ENCODE measurements around the gene FANK1.
A peak's percentile ranks its signal among the peaks of the same experiment; 100 is the strongest.
"Not testable (repeated sequence)": the region's sequence is repeated elsewhere in the genome, so short reads cannot be mapped to it uniquely, and the experiment has no call there.

The FANK1 gene

DNA sequence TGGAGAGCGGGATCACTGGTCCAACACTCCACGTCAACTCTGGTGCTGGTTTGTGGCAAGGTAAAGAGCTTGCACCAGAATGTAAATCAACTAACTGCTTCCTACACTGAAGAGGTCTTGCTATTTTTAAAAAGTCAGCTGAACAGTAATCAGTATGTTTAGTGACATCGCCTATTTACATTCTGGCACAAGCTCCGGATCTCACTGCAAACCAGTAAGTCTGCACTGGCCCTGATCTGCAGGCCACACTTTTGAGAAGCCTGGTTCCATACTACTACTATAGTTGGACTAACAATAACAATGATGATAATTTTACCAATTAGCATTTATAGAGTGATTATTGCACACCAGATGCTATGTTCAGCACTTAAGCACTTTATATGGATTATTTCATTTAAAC is 6.9 kb upstream of the FANK1 start:
- not testable (repeated sequence) for DNase-seq

DNA sequence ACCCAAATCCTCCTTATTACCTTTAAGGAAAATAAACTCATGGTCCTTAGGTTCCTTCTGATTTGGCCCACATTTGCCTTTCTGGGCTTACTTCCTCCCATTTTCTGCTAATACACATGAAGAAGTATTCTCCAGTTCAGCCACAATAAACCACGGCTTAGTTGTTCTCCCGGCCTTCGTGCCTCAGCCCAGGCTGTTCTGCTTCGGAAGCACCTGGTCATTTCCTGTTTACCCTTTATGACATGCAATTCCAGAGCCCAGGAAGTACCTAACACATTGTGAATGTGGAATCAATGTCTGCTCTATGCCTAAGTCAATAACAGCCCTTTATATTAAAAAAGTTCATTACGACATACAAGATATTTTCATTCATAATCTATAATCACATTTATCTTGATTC is 4.0 kb upstream of the FANK1 start:
- DNase-seq, result not testable (repeated sequence)

DNA sequence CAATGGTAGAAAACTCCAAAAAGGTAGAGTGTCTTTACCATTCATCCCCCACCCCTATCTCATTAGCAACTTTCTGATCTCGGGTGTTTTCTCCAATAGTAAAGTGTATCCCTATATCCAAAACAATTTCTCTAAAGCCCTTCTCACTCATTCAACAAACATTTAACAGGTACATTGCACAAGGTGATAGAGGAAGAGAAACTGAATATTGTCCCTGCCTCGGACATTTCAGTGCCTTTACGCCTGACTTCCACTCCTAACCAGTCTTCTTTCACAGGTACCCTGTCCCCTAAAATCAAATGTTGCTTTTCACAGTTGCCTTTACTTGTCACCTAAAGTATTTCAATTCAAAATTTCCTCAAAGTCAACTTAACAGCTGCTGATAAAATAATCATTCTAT is 2.2 kb upstream of the FANK1 start:
- DNase-seq, result not testable (repeated sequence)

DNA sequence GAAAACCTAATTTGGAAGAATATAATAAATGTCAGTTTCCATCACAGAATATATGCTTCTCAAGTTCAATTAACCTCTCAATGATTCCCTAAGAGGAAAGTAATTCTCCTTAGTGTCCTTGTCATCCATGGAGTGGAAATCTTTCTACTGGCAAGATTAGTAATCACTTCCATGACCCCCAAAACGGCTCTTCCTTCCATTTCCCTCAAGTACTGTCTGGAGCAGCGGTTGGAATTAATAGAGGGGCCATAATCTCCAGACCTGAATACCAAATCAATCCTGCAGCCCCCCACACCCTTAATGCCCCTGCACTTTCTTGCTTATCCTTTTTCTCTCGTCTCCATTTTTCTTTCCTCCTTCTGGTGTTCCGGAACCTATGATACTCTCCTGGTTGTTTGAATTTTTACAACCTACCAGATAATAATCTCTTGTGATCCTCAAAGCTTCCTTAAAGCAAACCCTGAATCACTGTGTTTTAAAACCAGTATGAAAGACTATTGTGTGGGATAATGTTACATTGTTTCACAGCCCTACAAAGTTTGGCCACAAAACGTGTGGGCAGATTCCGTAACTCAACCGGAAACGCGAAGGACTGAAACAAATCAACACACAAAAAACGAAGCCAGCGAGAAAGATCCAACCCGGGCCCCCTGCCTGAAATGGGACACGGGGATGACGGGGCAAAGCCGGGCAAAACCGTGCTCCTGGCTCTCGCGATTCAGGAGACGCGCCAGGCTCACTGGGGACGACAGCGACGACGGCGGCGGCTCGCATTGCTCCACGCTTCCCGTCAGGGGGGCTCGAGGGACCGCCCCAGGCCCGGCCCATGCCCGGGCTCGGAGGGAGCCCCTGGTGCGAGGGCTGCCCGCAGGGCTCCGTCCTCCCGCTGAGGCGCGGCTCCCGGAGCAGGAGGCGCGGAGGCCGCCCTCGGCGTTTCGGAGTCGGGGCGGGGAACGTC is 955 bp upstream of the FANK1 start:
- DNase-seq, result peak; percentile 30

DNA sequence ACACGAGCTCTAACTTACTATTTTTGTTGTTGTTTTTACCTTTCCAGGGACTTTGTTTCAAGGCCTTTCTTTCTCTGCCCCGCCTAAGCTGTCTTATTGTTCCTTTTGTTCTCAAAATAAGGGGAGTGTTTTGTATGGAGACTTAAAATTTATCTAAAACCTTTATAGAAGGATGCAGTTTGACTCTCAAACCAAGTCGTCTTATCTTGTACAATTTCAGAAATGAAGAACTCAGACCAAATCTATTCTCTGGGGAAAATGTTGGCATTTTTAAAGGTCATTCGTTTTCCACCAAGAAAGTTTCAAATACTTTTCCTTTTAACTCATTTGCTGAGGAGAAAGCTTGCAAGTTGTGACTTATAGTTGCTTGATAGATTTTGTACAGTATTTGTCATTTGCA is 953 bp downstream of the FANK1 start:
- not testable (repeated sequence) for DNase-seq

DNA sequence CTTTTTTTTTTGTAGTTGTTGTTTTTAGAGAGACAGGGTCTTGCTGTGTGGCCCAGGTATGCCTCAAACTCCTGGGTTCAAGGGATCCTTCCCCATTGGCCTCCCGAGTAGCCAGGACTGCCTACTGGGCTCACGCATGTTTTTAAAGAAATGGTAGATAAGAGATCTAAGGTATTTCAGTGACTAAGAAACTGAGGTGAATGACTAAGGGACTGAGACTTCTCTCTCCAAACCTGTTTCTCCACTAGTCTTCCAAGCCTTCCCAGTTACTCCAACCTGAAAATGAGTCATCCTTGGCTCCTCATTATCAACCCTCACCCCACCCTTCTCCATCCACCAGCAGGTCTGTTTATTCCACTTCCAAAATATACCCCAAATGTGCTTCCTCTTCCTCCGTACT is 4.6 kb downstream of the FANK1 start:
- DNase-seq, result not testable (repeated sequence)

DNA sequence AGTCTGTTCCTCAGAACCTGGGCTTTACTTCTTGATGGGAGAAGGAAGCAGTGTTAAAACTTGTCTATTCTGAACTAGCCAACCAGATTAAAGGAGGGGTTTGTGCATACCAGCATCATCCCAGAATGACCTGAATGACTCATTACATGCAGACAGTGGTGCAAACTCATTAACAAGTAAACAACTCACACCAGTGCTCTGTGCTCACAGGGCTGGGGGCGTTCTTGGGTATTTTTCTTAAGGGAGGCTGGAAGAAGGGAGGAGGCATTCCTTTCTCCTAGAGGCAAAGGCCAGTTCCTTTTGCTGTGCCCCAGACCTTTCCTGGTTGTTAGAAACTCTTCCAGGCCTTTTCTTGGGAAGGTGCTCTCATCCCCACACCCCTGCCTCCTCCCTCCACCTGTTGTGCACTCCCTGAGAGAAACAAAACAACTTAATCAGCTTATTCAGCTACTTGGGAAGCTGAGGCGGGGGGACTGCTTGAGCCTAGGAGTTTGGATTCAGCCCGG is 6.8 kb downstream of the FANK1 start:
- not testable (repeated sequence) for DNase-seq

DNA sequence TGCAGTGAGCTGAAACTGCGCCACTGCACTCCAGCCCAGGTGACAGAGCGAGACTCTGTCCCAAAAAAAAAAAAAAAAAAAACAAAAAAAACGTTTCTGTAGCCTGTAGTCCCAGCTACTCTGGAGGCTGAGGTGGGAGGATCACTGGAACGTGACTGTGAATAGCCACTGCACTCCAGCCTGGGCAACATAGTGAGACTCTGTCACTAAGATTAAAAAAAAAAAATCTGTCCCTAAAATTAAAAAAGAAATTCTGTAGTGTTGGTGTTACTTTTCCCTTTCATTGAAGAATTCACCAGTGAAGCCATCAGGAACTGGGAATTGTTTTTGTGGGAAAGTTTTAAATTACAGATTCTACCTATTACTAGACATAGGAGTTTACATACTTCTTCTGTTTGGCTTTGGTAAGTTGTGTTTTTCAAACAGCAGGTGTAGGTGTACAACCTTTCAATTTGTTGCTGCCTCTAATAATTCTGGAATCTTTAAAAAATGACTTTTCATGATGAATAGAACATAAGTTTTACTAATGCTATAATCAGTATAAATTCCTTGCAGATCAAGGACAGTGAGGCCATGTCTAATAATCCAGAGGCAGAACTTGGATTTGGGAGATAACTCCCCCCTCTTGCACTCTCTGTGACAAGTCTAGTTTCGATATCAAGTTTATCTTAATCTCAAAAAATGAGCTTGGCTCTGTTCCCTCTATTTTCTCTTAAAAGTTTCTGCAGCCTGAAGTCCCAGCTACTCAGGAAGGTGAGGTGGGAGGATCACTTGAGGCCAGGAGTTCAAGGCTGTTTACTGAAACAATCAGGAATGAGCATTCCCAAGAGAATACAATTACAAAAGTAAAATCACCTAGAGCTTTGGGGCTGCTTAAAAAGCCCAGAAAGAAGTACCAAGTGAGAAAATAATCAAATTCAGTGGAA is 9.0 kb downstream of the FANK1 start:
- DNase-seq, result not testable (repeated sequence)

DNA sequence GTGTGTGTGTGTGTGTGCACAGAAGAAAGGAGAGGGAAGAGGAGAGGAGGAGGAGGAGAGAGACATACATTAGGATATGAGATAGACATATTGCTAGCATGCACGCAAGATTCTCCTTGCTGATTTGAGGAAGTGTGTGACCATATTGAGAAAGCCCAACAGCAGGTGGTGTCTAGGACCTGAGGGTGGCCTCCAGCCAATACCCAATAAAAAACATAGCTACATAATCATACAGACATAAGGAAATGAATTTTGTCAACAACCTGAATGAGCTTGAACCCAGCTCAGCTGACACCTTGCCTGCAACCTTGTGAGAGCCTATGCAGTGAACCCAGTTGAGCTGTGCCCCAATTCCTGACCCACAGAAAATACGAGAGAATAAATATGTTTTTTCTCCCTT is 11.2 kb downstream of the FANK1 start:
- not testable (repeated sequence) for DNase-seq

DNA sequence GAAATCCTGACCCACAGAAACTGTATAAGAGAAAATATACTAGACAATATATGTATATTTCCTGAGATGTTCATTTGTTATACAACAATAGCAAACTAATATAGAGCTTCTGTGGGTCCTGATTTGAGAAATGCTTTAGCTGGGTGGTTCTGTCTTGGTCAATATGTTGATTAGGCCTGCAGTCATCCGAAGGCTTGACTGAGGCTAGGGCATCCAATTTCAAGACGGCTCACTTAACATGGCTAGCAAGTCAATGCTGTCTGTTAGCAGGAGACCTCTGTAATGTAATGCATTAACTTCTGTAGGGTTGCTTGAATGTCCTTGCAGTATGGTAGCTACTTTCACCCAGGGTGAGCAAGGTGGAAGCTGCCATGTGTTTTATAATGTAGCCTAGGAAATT is 12.4 kb downstream of the FANK1 start:
- not testable (repeated sequence) for DNase-seq

DNA sequence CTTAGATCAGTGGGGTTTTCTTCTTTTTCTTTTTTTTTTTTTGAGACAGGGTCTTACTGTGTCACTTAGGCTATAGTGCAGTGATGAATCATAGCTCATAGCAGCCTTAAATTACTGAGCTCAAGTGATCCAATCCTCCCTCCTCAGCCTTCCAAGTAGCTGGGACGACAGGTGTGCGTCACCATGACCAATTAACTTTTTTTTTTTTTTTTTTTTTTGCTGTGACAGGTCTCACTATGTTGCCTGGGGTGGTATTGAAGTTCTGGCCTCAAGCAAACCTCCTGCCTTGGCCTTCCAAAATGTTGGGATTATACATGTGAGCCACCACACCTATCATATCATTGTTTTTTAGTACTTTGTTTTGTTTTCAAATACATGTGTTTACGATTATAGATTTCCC is 13.1 kb downstream of the FANK1 start:
- not testable (repeated sequence) for DNase-seq

DNA sequence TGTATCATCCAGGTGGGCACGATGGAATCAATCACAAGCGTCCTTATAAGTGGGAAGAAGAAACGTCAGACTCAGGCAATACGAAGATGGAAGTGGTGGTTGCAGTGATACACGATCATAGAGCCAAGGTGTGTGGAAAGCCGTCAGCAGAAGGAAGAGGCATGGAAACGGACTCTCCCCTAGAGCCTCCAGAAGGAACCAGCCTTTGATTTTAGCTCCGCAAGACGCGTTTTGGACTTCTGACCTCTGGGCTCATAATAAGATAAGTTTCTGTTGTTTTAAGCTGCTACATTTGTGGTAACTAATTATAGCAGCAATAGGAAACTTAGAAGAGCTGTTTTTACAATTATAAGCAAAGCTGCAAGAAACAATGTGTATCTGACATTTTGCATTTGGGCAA is 14.8 kb downstream of the FANK1 start:
- DNase-seq, result no peak

DNA sequence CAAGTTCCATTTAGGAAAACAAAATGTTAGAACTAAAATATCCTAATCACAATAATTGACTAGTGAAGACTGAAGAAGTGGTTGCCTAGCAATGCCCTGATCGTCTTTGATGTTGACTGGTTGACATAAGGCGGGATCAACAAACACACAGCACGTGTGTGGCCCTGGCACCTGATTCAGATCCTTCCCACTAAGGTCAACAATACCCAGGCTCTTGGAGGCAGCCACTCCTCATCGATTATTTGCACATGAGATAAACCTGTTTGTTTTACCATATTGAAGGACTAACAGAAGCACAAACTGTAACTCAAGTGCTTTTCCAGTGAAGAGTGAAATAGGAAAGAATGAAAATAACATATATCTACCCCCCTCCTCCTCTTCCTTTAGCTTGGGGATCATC is 15.6 kb downstream of the FANK1 start:
- DNase-seq, result no peak

DNA sequence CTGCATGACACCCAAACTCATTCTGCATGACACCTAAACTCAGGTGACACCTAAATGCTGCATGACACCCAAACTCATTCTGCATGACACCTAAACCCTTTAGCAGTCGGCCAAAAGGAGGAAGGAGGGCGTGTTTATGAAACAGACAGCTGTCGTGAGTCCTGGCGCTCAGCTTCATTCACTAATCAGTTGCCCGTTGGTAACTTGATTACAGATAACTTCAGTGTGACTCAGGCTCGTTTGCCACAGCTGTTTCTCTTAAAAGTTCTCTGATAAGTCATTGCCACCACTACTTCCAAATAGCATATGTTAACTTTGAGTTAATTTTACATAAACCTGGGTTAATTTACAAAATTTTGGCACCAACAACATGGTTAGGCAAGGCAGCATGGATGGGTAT is 16.9 kb downstream of the FANK1 start:
- not testable (repeated sequence) for DNase-seq

DNA sequence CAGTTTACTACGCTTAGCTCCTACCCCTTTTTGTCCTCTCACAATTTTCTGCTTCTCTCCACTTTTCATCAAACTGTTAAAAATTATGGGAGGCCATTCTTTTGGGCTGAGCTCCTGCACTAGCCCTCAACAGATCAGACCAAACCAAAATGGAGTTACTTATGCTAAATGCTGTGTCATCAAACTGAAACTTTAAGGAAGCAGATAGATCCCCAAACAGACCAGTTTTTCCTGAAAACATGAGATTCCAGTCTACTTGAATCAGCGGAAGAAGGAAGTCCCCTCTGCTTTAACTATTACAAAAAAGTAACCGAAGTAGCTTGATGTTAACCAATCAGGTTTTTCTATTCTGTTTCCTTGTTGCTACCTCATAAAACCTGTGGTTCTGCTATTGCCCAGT is 20.6 kb downstream of the FANK1 start:
- no peak for DNase-seq

DNA sequence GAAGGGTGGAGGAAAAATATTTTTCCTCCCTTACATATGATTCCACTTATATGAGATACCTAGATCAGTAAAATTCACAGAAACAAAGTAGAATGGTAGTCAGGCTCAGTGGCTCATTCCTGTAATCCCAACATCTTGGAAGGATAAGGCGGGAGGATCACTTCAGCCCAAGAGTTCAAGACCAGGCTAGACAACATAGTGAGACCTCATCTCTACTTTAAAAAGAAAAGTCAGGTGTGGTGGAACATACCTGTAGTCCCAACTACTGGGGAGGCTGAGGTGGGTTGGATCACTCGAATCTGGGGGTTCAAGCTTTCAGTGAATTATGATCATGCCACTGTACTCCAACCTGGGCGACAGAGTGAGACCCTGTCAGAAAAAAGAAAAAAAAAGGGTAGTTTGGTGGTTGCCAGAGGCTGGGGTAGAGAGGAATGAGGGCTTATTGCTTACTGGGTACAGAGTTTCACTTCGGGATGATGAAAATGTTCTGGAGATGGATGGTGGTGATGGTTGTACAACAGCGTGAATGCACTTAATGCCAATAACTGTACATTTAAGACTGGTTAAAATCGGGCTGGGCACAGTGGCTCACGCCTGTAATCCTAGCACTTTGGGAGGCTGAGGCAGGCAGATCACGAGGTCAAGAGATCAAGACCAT is 21.5 kb downstream of the FANK1 start:
- not testable (repeated sequence) for DNase-seq

DNA sequence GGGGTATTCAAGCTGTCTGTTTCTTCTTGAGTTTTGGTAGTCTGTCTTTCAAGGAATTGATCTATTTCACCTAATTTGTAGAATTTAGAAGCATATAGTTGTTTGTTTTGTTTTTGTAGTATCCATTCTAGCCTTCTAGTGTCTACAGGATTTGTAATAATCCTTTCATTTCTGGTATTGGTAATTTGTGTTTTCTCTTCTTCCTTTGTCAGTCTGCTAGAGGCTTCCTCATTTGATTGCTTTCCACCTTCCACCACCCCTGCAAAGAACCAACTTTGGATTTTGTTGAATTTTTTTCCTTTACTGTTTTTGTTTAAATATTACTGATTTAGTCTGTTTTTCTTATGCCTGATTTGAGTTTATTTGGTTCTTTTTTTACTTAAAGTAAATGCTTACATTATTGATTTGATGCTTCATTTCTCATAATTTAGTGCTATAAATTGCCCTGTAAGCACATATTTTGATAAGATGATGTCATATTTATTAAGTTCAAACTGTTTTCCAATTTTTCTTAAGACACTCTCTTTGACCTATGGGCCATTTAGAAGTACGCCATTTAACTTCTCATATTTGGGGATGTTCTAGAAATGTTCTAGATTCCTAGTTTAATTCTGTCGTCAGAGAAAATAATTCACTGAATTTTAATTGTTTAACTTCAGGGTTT is 25.4 kb downstream of the FANK1 start:
- DNase-seq, result not testable (repeated sequence)

DNA sequence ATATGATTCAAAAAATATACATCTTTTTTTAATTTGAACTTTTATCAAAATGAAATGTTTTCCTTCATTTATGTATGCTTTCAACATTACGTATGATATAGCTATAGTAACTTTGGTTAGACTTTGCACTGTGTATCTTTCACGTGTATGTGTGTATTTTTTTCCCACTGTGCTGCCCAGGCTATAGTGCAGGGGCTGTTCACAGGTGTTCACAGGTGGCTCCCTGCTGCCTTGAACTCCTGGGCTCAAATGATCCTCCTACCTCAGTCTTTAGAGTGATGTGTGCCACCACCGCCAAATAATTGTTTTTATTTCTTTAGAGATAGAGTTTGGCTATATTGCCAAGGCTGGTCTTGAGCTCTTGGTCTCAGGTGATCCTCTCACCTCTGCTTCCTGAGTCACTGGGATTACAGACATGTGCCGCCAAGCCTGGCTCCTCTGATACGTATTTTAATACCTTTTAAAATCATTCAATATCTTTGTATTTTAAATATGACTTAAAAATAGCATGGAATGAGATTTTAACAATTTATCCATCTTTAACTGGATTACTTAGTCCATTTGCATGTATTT is 29.0 kb downstream of the FANK1 start:
- DNase-seq, result no peak

DNA sequence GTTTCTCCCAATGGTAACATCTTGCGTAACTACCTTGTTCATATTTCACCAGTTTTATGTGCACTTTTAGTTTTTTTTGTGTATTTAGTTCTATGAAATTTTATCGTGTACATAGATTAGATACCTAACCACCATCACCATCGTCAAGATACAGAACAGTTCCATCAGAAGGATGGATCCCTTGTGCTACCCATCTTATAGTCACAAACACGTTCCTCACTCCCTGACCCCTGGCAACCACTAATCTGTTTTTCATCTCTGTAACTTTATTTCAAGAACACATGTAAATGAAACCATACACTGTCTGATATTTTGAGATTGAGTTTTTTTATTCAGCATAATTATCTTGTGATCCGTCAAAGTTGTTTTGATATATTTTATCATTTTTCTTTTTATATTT is 29.9 kb downstream of the FANK1 start:
- no peak for DNase-seq

DNA sequence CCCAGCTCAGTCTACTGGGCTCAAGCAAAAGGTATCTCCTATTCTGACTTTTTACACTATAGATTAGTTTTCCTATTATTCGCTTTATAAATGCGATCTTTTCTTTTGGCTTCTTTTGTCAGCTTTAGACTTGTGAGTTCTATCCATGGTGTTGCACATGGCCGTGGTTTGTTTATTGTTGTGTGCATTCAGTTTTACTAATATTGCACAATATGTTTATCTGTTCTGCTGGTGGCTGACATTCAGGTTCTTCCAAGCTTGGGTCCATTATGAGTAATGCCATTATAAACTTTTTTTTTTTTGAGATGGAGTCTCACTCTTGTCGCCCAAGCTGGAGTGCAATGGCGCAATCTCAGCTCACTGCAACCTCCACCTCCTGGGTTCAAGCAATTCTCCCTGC is 30.9 kb downstream of the FANK1 start:
- not testable (repeated sequence) for DNase-seq

DNA sequence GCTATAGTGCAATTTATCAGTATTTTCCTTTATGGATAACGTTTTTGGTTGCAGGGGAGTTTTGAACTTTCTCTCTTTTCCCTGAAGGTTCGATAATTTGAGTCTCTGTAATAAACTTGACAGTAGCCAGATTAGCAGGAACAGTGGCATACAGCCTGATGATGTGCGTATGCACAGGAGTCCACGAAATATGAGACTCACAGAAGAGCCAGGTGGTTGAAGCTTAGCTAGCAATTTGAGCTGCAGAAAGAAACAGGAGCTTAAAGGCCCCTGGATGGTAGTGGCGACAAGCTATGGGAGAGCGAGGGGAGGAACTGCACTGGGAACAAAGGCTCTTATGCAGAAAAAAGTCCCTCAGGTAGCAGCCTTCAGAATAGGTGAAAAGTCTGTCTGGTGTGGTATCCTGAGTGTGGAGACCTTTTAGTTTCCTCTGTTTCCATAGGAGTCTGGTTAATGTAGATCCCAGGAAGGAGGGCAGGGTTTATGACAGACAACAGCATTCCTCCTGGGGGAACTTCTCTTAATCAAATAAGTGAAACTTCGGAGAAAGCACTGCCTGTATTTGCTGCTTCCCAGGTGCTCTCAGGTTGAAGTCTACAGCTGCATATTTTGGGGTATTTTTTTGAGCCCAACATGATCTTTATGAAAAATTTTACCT is 32.7 kb downstream of the FANK1 start:
- DNase-seq, result no peak
